Activated naive CD4-positive, alpha-beta T cell treated with anti-CD3 and anti-CD28 coated beads, Interleukin-2, amount 10 ng/mL, durations not matched to agents 7 days and 5 days (primary cell): ENCODE data around the gene ANO2.

Experiments
- CTCF ChIA-PET: fragments of 350-600 bp; sonication (Branson Sonifier 250); formaldehyde crosslinking; loops from one replicate; lab custom pipeline; 2021; ENCODE audit warnings: antibody characterized with exemption; lab: Charles Lee
- DNase-seq: peaks from one replicate; pipeline ENCODE4 v3.0.0-alpha.2; 2020
- H3K27ac Mint-ChIP-seq: one replicate; pipeline ENCODE4 v1.8.0; 2021; ENCODE audit warnings: mild to moderate bottlenecking, moderate library complexity, mixed read lengths
- H3K27me3 Mint-ChIP-seq: one replicate; pipeline ENCODE4 v1.8.0; 2021; ENCODE audit warnings: mild to moderate bottlenecking, mixed read lengths
- H3K36me3 Mint-ChIP-seq: one replicate; pipeline ENCODE4 v1.8.0; 2021; ENCODE audit warnings: mixed read lengths
- H3K4me1 Mint-ChIP-seq: one replicate; pipeline ENCODE4 v1.8.0; 2021; ENCODE audit warnings: mixed read lengths
- H3K4me3 Mint-ChIP-seq: one replicate; pipeline ENCODE4 v1.8.0; 2021; ENCODE audit warnings: mild to moderate bottlenecking, moderate library complexity, mixed read lengths
- H3K9me3 Mint-ChIP-seq: one replicate; pipeline ENCODE4 v1.8.0; 2021; ENCODE audit warnings: mixed read lengths

ANO2 gene

GRCh38 chr12:5971194-5971850, 26.3 kb upstream of the ANO2 start:
- H3K27ac Mint-ChIP-seq = no peak overlapping the region
- no peak for DNase-seq
- peaks cover 16% of the 10 kb centered on the region for H3K27me3 Mint-ChIP-seq
- CTCF ChIA-PET = interaction anchor here (1.3 kb wide), 1 partner anchor 17 kb away, joined by 4 read pairs; no protein-coding TSS in a partner anchor
- H3K36me3 Mint-ChIP-seq = no peaks in the 10 kb centered on the region
- H3K4me1 Mint-ChIP-seq = no peaks in the 10 kb centered on the region
- H3K4me3 Mint-ChIP-seq = no peak overlapping the region
- H3K9me3 Mint-ChIP-seq = no peaks in the 10 kb centered on the region

DNA sequence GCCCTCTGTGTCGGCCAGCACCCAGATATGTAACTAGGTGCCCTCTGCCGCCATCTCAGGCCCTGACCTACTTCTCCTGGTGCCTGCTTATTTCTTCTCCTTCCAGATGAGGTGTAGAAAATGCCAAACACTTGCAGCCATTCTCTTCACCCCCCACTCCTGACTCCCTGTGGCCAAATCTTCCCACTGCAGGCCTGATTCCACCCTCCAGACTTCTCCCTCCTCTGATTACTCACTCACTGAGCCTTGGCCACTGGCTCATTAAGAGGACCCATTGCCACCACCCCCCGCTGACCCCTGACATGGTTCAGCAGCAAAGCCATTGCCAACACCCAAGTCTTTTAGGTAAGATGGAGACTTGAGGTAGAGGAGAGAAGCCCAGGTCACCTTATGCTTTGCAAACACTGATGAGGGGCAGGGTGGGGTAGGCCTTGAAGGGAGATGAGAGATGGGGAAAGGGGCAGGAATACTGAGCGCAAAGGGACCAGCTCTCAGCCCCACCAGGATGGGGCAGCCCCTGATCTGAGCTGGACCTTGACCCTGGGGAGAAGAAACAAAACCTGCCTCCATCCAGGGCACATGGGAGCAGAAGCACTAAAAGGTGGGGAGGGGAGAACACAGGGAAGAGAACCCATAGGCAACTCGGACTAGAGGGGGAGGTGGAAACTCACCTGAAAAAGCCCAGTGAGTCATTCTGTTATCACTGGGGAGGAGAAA, 25.1 kb upstream of the ANO2 start:
- H3K27ac Mint-ChIP-seq = no peak overlapping the region
- CTCF ChIA-PET = no interaction called here
- H3K36me3 Mint-ChIP-seq = no peaks in the 10 kb centered on the region
- no peak overlapping the region for H3K4me3 Mint-ChIP-seq
- no peak for DNase-seq
- H3K27me3 Mint-ChIP-seq = peaks cover 20% of the 10 kb centered on the region
- no peaks in the 10 kb centered on the region for H3K4me1 Mint-ChIP-seq
- no peaks in the 10 kb centered on the region for H3K9me3 Mint-ChIP-seq

GRCh38 chr12:5969156-5969973, 24.3 kb upstream of the ANO2 start:
- Mint-ChIP-seq H3K27me3 (peaks cover 25% of the 10 kb centered on the region), H3K4me3 (no peak overlapping the region), H3K27ac (no peak overlapping the region), H3K9me3 (no peaks in the 10 kb centered on the region), H3K4me1 (no peaks in the 10 kb centered on the region), H3K36me3 (no peaks in the 10 kb centered on the region)
- DNase-seq = no peak
- CTCF ChIA-PET = interaction anchor here (1.1 kb wide), 1 partner anchor 20 kb away, joined by 4 read pairs; no protein-coding TSS in a partner anchor

DNA sequence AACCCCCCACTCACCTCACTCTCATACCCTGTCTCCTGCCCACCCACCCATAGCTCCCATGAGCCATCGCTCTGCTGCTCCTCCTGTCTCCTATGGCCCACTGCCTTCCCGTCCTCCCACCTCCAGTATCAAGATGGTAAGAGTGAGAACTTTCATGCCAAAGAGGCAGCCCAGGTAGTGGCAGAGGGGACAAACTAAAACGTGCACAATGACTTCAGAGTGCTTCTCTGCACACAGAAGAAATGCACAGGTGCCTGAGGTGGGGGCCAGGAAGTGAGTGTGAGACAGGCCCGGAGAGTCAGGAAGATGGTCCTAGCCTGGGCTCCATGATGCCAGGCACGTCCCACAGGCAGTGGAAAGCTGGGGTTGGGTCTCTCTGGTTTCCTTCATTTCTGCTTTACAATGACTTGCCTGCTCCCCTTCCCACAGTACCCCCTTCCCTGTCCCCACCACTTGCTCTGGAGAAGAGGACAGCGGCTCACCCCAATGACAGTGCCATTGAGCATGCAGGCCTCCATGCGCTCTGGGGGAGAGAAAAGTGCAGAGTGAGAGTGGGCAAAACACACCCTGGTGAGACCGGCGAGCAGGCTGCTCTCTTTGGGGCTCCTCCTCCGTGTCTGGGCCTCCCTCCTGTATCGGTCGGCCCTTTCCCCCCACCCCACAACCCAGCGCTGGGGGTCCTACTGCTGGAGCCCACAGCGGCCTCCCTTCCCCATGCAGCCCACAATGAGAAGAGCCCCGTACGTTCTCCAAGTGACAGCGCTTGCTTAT, 22.8 kb upstream of the ANO2 start:
- CTCF ChIA-PET = interaction anchor here (1.6 to 1.8 kb wide), 2 partner anchors 20 to 70 kb away, joined by 6 to 7 read pairs; no protein-coding TSS in a partner anchor
- peaks cover 29% of the 10 kb centered on the region for H3K27me3 Mint-ChIP-seq

GRCh38 chr12:5966486-5967095, 21.5 kb upstream of the ANO2 start:
- Mint-ChIP-seq H3K4me1 (no peaks in the 10 kb centered on the region), H3K27me3 (peaks cover 29% of the 10 kb centered on the region), H3K4me3 (no peak overlapping the region), H3K27ac (no peak overlapping the region), H3K36me3 (no peaks in the 10 kb centered on the region), H3K9me3 (no peaks in the 10 kb centered on the region)
- no peak for DNase-seq
- CTCF ChIA-PET = interaction anchor here (1.6 to 1.8 kb wide), 2 partner anchors 22 to 71 kb away, joined by 6 to 7 read pairs; no protein-coding TSS in a partner anchor

More for the DNA sequence above, 22.8 kb upstream of the ANO2 start:
- Mint-ChIP-seq H3K4me3 (no peak overlapping the region), H3K27ac (no peak overlapping the region), H3K4me1 (no peaks in the 10 kb centered on the region), H3K9me3 (no peaks in the 10 kb centered on the region), H3K36me3 (no peaks in the 10 kb centered on the region)
- DNase-seq = no peak

DNA sequence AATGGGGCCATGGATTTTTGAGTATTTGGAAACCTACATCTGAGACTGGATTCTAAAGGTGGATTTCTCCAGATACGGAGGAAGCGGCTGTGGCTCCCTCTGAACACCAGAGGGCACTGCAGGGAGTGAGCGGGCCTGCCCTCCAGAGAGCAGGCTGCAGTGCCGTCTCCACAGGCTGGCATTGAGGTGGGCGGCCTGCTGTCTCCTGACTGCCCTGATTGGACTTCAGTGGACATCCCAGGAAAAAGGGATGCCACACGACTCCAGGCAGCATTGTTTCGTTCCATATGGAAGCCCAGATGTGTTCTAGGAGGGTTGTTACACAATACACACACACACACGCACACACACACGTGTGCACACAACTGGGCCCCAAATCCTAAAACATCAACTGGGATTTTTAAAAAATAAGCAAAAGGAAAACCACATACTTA, 20.9 kb upstream of the ANO2 start:
- Mint-ChIP-seq H3K4me1 (no peaks in the 10 kb centered on the region), H3K27me3 (peaks cover 29% of the 10 kb centered on the region), H3K27ac (no peak overlapping the region), H3K4me3 (no peak overlapping the region), H3K36me3 (no peaks in the 10 kb centered on the region), H3K9me3 (no peaks in the 10 kb centered on the region)
- DNase-seq = peak; percentile 61
- CTCF ChIA-PET = interaction anchor here (1.6 kb wide), 1 partner anchor 22 kb away, joined by 7 read pairs; no protein-coding TSS in a partner anchor

DNA sequence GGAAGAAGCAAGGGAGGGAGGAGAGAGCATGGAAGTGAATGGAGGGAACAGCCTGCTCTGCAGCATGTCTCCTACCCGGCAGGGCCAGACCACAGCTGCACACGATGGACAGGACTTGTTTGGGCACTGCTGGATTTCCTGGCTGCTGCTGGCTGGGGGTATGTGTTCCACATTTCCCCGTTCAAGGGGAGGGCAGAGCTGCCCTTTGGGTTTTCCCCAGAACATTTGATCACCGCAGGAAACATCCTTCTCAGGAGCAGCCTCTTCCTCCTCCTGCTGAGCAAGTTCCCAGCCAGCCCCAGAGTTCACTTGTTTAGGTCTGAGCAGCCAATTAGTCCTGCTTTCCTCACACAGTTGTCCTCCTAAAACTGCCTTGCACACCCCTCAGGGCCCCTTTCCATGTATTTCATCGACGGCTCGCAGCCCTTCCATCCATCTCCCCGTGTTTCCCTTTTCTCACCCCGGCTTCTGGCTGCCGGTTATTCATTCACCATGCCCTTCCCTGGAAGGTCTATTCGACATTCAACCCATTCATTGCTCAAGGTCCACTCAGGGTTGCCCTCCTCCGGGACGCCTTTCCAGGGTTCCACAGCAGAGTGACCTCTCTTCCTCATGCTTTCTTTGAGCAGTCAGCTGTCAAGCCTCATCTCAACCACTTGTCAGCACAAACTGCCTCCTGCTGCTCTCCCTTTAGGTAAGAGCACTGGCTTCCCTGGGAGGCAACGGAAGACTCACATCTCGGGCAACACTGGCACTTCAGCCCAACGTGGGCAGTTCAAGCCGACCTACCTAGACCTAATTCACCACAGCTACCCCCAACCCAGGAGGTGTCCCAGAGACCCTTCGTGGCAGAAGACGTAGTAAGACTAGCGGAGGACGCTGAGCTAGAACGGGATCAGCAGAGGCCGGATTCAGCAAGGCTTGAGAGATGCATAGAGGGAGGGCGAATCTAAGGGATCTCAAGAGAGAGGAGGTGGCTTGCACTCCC, 20.1 kb upstream of the ANO2 start:
- Mint-ChIP-seq H3K36me3 (no peaks in the 10 kb centered on the region), H3K27ac (no peak overlapping the region), H3K4me3 (no peak overlapping the region), H3K27me3 (peaks cover 29% of the 10 kb centered on the region), H3K4me1 (no peaks in the 10 kb centered on the region), H3K9me3 (no peaks in the 10 kb centered on the region)
- CTCF ChIA-PET = interaction anchor here (2.0 kb wide), 1 partner anchor 72 kb away, joined by 7 read pairs; no protein-coding TSS in a partner anchor
- no peak for DNase-seq

- CTCF ChIA-PET = interaction anchor here (1.1 to 2.0 kb wide), 2 partner anchors 19 to 74 kb away, joined by 3 to 7 read pairs; no protein-coding TSS in a partner anchor
- no peak overlapping the region for H3K4me3 Mint-ChIP-seq
- H3K27ac Mint-ChIP-seq = no peak overlapping the region
- no peaks in the 10 kb centered on the region for H3K36me3 Mint-ChIP-seq
- H3K4me1 Mint-ChIP-seq = no peaks in the 10 kb centered on the region
- no peaks in the 10 kb centered on the region for H3K9me3 Mint-ChIP-seq
- DNase-seq = no peak
- peaks cover 23% of the 10 kb centered on the region for H3K27me3 Mint-ChIP-seq
These were observed 18.5 kb upstream of the ANO2 start for GRCh38 chr12:5963515-5963914.

DNA sequence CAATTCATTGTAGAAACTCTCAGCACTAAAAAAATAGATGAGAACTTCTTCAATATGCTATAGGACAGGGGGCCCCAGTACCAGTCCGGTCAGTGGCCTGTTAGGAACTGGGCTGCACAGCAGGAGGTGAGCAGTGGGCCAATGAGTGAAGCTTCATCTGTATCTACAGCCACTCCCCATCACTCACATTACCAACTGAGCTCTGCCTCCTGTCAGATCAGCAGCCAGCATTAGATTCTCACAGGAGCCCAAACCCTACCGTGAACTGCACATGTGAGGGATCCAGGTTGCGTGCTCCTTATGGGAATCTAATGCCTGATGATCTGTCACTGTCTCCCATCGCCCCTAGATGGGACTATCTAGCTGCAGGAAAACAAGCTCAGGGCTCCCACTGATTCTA, 15.7 kb upstream of the ANO2 start:
- DNase-seq = no peak
- no peaks in the 10 kb centered on the region for H3K4me1 Mint-ChIP-seq
- H3K4me3 Mint-ChIP-seq = no peak overlapping the region
- H3K27ac Mint-ChIP-seq = no peak overlapping the region
- CTCF ChIA-PET = interaction anchor here (1.0 to 1.3 kb wide), 2 partner anchors 28 to 29 kb away, joined by 3 read pairs; no protein-coding TSS in a partner anchor
- H3K36me3 Mint-ChIP-seq = no peaks in the 10 kb centered on the region
- H3K9me3 Mint-ChIP-seq = no peaks in the 10 kb centered on the region
- peaks cover 19% of the 10 kb centered on the region for H3K27me3 Mint-ChIP-seq

DNA sequence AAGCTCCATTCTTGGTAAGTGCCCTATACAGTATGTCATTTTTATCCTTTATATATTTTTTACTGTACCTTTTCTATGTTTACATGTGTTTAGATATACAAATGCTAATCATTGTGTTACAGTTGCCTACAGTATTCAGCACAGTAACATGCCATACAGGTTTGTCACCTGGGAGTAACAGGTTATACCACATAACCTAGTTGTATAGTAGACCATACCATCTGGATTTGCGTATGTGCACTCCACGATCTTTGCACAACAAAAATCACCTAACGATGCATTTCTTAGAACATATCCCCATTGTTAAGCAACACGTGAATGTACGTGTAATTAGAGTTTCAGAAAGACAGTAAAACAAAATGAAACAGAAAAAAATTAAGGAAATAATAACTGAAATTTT, 11.9 kb upstream of the ANO2 start:
- CTCF ChIA-PET = no interaction called here
- Mint-ChIP-seq H3K9me3 (no peaks in the 10 kb centered on the region), H3K4me3 (no peak overlapping the region), H3K27me3 (peaks cover 13% of the 10 kb centered on the region), H3K27ac (no peak overlapping the region), H3K36me3 (no peaks in the 10 kb centered on the region), H3K4me1 (no peaks in the 10 kb centered on the region)
- no peak for DNase-seq

DNA sequence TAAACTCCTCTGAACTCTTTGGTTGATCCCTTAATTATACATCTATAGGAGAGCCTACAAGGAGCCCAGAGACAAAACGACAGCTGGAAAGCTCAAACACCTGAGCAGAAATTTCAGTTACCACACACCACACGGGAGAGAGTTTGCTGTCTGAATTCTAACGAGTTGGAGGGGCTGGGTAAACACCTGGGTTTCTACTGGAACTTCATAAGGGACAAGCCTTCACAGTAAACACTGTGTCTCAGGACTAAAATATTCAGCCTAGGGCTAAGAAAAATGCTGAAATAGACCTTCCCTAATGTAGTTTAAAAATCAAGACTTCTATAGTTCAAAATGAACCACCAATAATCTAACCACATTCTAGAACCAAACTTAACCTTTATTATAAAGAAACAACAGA, 9.6 kb upstream of the ANO2 start:
- no peak for DNase-seq
- no peaks in the 10 kb centered on the region for H3K36me3 Mint-ChIP-seq
- CTCF ChIA-PET = no interaction called here
- H3K4me1 Mint-ChIP-seq = no peaks in the 10 kb centered on the region
- H3K4me3 Mint-ChIP-seq = no peak overlapping the region
- H3K27me3 Mint-ChIP-seq = peaks cover 8% of the 10 kb centered on the region
- no peak overlapping the region for H3K27ac Mint-ChIP-seq
- H3K9me3 Mint-ChIP-seq = no peaks in the 10 kb centered on the region

- no peak for DNase-seq
- Mint-ChIP-seq H3K36me3 (no peaks in the 10 kb centered on the region), H3K27me3 (peaks cover 9% of the 10 kb centered on the region), H3K9me3 (no peaks in the 10 kb centered on the region), H3K27ac (no peak overlapping the region), H3K4me1 (no peaks in the 10 kb centered on the region), H3K4me3 (no peak overlapping the region)
- CTCF ChIA-PET = no interaction called here
These were observed 9.0 kb upstream of the ANO2 start for GRCh38 chr12:5953835-5954586.
